T-helper 2 cell treated with Interferon-gamma antibody and Interleukin-4, amounts not matched to agents 100 ng/mL and 5 ng/mL, for 36 hours (primary cell): ENCODE results near the gene PFN1. TPM values are rescaled to one million over a fixed set of nuclear protein-coding genes. Genes with fewer than 3 reads are reported as not detected.

ENCODE experiments used
- intact Hi-C: fragments of 100-400 bp; cut with micrococcal nuclease; formaldehyde crosslinking; loops from one replicate; pipeline ENCODE4 v1.15.1; 2023
- total RNA-seq: library from RNA; stranded (reverse); gene quantifications from 2 replicates; pipeline ENCODE4 v1.2.3, GENCODE V29; 2022

The PFN1 gene
- total RNA-seq, 1 donor from 2014 or later, result 2,527 TPM

GRCh38 chr17:4968486-4969046 is 20.2 kb upstream of the PFN1 start:
- intact Hi-C loops, result no loop called here

- intact Hi-C loops, result loop anchor here (1.0 kb wide), 4 partner anchors 19 to 59 kb away; partner anchors contain the start of genes CAMTA2, RNF167 and SLC25A11
Measured at GRCh38 chr17:4967539-4968485, 19.5 kb upstream of the PFN1 start, which contains the start of gene SPAG7. Gene SPAG7 (minus strand): TSS chr17:4967817. CDS start chr17:4967804, 13 bp downstream.

- intact Hi-C loops, result loop anchor here (1.0 kb wide), 4 partner anchors 18 to 58 kb away; partner anchors contain the start of genes CAMTA2, RNF167 and SLC25A11
Measured at GRCh38 chr17:4966844-4967538, 18.7 kb upstream of the PFN1 start.

- intact Hi-C loops, result no loop called here
Measured at GRCh38 chr17:4965311-4965986, 17.1 kb upstream of the PFN1 start.

- intact Hi-C loops, result no loop called here
Measured at GRCh38 chr17:4960279-4960922, 12.1 kb upstream of the PFN1 start.

GRCh38 chr17:4959261-4959965 is 11.1 kb upstream of the PFN1 start:
- intact Hi-C loops, result no loop called here

- intact Hi-C loops, result no loop called here
Measured at GRCh38 chr17:4958102-4958501, 9.8 kb upstream of the PFN1 start.

- intact Hi-C loops, result no loop called here
Measured at GRCh38 chr17:4956493-4957061, 8.2 kb upstream of the PFN1 start.

- intact Hi-C loops, result no loop called here
Measured at GRCh38 chr17:4955091-4955490, 6.8 kb upstream of the PFN1 start.

GRCh38 chr17:4953451-4953961 is 5.2 kb upstream of the PFN1 start:
- intact Hi-C loops, result no loop called here

GRCh38 chr17:4951486-4951885 is 3.2 kb upstream of the PFN1 start:
- intact Hi-C loops, result no loop called here

GRCh38 chr17:4950746-4951204 is 2.4 kb upstream of the PFN1 start, which contains the start of gene ENO3:
Gene ENO3 (plus strand): TSS chr17:4951119. CDS start chr17:4951830, 711 bp downstream.
- intact Hi-C loops, result no loop called here

GRCh38 chr17:4950075-4950745 is 1.9 kb upstream of the PFN1 start:
- intact Hi-C loops, result no loop called here

GRCh38 chr17:4949321-4950074 is 1.2 kb upstream of the PFN1 start:
- intact Hi-C loops, result loop anchor here (1.0 to 10.0 kb wide), 7 partner anchors 18 to 1705 kb away; partner anchors contain the start of genes ARRB2, C17orf100, CAMTA2 and DERL2

GRCh38 chr17:4948931-4949320 is 596 bp upstream of the PFN1 start:
- intact Hi-C loops, result loop anchor here (1.0 to 10.0 kb wide), 8 partner anchors 9 to 1706 kb away; partner anchors contain the start of genes ARRB2, C17orf100, CAMTA2 and DERL2

- intact Hi-C loops, result loop anchor here (1.0 to 10.0 kb wide), 6 partner anchors 7 to 1707 kb away; partner anchors contain the start of genes C17orf100, CAMTA2, DERL2 and INCA1
Measured at GRCh38 chr17:4947411-4948165, 742 bp downstream of the PFN1 start.

- intact Hi-C loops, result loop anchor here (5.0 to 10.0 kb wide), 3 partner anchors 40 to 1708 kb away; partner anchors contain the start of genes C17orf100, CAMTA2, MED31 and UBE2G1
Measured at GRCh38 chr17:4947010-4947410, 1.3 kb downstream of the PFN1 start.
